Measurements from ENCODE around the gene FKBP8.
"Not testable (repeated sequence)": the region's sequence is repeated elsewhere in the genome, so short reads cannot be mapped to it uniquely, and the experiment has no call there.

FKBP8 gene

DNA sequence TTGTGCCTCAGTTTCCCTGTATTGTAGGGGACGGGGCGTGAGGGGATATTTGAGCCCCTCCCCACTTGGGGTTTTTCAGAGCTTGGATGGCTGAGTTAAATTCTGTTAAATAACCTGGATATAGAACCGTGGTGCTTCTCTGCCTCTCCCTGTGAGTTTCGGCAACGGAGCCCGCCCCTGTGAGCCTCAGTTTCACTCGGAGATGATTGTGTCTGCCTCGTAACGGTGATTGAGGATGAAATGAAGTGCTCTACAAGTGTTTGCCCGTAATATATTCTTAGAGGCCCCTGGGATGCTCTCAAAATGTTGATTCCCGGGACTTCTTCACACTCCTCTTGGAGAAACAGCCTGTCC is 14.8 kb upstream of the FKBP8 start:
- no peak for DNase-seq

GRCh38 chr19:18557411-18558201 is 14.2 kb upstream of the FKBP8 start, which contains the start of gene KXD1:
TSS of gene KXD1 (plus strand) at chr19:18557870. CDS start at chr19:18562057, 4,187 bp downstream.
- DNase-seq = peak; percentile 96

- DNase-seq = no peak
Measured at GRCh38 chr19:18551631-18552030, 8.3 kb upstream of the FKBP8 start.

GRCh38 chr19:18543814-18544475 is 572 bp upstream of the FKBP8 start:
- DNase-seq = peak; percentile 89

DNA sequence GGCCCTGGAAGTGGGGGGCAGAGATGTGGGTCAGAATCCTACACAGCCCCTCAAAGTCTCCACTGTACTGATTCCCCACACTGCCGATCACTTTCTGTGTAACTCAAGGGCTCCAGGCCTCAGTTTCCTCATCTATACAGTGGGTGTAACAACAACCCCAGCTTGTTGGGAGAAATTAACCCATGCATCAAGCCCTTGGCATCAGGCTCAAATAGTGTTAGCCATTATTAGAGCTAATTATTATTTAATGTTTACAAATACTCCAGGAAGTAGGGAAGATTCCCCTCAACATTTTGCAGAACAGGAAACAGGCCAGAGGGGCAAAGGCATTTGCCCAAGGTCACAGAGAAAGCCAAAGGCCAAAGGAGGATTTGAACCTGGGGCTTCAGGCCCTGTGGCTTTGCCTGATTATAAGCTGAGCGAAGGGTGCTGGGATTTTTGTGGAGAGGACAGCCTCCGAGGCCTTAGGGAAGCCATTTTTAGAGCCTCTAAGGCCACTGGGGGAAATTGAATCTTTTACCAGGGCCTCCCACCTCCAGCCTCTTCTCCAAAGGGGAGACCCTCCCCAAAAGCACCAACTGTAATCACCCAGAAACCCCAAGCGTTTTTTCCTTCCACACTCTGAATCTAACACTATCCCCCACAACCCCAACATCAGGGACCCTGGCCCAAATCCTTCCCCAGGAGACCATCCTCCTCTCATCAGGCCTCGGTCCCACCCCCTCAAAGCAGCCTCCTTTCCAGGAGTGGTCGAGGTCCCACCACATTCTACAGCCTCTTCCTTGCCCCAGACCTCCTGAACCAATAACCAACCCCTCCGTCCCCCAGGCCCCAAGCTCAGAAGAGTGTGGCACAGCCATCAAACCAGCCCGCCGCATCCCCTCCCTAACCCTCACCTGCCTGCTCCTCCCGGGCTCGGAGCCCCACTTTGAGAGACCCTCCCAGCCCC is 1.1 kb downstream of the FKBP8 start:
- DNase-seq = no peak

GRCh38 chr19:18541258-18541991 is 1.9 kb downstream of the FKBP8 start:
- DNase-seq = no peak

GRCh38 chr19:18540200-18540599 is 3.2 kb downstream of the FKBP8 start:
- not testable (repeated sequence) for DNase-seq

DNA sequence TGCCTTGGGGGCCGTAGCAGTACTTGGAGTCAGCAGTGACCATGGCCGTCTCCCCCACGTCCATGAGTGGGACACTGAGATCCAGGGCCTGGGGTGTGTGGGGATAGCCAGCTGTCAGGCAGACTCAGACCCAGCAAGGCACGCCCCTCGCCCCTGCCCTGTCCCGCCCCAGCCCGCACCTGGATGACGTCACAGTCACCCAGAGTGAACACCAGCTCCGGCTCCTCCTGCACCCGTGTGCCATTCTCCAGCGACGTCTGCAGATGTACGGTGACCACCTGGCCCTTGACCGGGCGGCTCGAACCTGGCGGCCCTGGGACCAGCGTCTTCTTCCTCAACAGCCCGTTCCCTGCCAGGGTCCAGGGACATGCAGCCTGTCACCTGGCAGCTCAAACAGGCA is 4.0 kb downstream of the FKBP8 start:
- DNase-seq = no peak

GRCh38 chr19:18538115-18538514 is 5.3 kb downstream of the FKBP8 start:
- DNase-seq = no peak

DNA sequence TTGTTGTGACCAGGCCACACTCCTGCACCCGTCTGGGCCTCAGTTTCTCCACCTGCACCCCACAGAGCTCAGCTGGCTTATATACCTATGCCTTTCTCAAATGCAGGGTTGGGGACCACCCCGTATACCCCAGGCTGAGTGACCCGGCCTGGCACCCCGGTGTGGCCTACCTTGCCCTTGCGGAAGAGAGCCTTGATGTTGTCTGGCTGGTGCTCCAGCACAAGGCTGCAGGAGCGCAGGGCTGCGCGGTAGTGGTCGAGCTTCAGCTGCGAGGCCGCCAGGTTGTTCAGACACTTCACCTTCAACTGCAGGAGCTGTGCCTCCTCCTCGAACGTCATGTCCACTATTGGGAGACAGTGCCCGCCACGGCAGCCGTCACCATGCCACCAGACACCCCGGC is 5.9 kb downstream of the FKBP8 start:
- no peak for DNase-seq

DNA sequence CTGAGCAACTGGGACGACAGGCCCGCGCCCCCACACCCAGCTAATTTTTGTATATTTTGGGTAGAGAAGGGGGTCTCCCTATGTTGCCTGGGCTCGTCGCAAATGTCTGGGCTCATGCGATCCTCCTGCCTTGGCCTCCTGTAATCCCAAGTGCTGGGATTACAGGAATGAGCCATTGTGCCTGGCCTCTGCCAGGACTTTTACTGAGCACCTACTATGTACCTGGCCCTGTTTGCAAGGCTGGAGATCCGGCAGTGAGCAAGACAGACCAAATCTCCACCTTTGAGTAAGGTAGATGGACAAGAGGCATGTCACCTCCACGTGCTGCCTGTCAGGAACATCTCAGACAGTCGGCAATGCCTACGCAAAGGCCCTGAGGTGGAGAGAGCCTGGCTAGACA is 6.9 kb downstream of the FKBP8 start:
- no peak for DNase-seq

- no peak for DNase-seq
Measured at GRCh38 chr19:18533058-18533457, 10.3 kb downstream of the FKBP8 start.

DNA sequence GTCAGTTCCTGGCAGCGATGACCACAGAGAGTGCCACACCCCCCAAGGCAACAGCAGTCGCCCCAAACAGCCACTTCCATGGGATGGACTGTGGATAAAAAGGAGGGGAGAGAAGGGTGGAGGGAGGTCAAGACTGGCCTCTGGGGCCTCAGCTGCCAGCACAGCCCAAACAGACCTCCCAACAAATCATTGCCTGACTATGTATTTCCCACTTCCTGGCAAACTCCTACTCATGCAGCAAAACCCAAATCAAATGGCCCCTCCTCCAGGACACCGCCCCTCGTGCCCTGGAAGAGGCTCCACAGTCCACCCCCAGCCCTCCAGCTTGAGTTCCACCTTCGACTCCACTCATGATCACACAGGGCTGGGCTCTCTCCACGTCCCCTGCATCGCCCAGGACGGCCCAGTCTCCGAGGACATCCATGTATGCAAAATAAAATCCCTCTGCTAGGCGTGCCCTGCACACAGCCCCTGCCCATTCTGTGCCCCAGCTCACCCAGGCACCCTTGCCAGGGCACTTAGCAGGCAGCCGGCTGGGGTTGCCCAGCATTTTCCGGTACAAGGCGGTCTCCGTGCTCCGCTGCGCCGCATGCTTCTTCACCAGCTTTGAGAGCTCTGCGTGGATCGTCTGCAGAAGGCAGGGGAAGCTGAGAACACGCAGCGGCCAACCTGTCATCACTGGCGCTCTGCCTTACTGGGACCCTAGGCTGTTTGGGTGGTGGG is 11.0 kb downstream of the FKBP8 start:
- DNase-seq = no peak

- DNase-seq = no peak
Measured at GRCh38 chr19:18531485-18531884, 11.9 kb downstream of the FKBP8 start.

GRCh38 chr19:18529782-18530181 is 13.6 kb downstream of the FKBP8 start:
- peak; percentile 74 for DNase-seq

DNA sequence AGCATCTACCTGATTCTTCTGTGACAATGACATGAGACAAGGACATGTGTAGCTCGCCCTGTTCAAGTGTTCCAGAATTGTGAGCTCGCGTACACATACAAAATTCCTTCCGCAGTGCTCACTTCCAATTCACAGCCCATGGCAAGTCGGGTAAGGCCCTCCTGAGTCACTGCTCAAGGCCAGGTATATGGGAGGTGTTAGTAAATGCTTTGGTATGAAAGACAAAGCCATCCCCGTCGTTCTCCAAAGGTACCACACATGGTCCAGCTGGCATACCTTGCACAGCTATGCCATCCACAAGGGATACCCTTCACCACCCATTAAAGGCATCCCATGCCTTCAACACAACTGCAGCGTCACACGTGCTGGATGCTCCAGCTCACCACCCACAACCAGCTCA is 17.1 kb downstream of the FKBP8 start:
- DNase-seq = peak; percentile 66

GRCh38 chr19:18523841-18524240 is 19.5 kb downstream of the FKBP8 start:
- peak; percentile 79 for DNase-seq

DNA sequence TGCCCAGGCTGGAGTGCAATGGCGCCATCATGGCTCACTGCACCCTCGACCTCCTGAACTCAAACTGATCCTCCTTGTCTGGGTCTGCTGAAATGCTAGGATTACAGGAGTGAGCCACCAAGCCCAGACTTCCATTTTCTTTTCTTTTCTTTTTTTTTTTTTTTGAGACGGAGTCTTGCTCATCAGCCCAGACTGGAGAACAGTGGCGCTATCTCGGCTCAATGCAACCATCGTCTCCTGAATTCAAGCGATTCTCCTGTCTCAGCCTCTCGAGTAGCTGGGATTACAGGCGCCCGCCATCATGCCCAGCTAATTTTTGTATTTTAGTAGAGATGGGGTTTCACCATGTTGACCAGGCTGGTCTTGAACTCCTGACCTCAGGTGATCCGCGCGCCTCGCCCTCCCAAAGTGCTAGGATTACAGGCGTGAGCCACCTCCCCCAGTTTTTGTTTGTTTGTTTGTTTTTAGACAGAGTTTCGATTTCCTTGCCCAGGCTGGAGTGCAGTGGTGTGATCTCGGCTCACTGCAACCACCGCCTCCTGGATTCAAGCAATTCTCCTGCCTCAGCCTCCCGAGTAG is 20.4 kb downstream of the FKBP8 start:
- DNase-seq = not testable (repeated sequence)

- DNase-seq = peak; percentile 100
Measured at GRCh38 chr19:18522124-18522861, 21.1 kb downstream of the FKBP8 start.

GRCh38 chr19:18521692-18522123 is 21.7 kb downstream of the FKBP8 start, which contains the start of gene ELL:
TSS of gene ELL (minus strand) at chr19:18522070. CDS start at chr19:18522055, 15 bp downstream.
- no peak for DNase-seq

Data from islet precursor cell (in vitro differentiated cells).